Left forelimb (tissue), 1 donor: ENCODE measurements around the gene ATP2C2.
"Not testable (repeated sequence)": the region's sequence is repeated elsewhere in the genome, so short reads cannot be mapped to it uniquely, and the experiment has no call there.

Experiments
- DNase-seq: peaks from one replicate; pipeline ENCODE4 v3.0.0-alpha.2; 2018; ENCODE audit warnings: low spot score

ATP2C2 gene

DNA sequence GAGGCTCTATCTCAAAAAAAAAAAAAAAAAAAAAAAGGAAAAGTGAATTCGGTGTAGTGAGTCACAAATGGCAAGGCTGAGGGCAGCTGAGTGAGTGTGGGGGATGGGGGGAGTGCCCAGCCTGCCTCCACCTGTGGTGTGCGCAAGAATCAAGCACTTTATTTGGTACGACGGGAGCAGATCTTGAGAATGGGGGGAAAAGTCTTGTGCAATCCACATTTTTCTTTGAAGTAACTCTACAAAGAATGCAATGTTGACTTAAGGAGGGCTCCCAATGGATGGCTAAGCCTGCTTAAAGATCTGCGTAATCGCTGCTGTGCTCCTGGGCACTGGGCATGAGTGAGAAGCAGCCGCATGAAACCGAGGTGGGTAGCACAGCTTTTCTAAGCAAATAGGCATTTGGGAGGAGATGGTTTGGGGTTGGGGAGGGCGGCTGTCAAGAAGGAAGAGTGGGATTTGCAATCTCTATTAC is 28.2 kb downstream of the ATP2C2 start:
- no peak for DNase-seq

- no peak for DNase-seq
Observed at GRCh38 chr16:84397090-84397489, 28.8 kb downstream of the ATP2C2 start.

DNA sequence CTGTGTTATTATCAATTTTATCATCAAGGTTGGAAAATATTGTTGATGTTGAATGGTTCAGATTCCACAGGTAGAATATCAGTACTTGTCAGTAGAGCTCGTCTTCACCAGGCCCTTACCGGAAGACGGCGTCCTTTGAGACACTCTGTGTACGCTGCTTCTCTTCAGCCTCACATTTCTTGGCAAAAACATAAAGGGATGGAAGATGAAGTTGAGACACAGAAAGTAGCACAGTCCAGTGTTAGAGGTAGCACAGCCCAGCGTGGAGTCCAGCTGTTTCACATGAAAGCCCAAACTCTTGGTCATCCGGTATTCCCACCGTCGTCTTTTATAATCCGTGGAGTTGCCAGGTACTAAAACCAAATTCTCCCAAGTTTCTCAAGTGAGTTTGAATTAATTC is 30.4 kb downstream of the ATP2C2 start:
- DNase-seq: no peak

DNA sequence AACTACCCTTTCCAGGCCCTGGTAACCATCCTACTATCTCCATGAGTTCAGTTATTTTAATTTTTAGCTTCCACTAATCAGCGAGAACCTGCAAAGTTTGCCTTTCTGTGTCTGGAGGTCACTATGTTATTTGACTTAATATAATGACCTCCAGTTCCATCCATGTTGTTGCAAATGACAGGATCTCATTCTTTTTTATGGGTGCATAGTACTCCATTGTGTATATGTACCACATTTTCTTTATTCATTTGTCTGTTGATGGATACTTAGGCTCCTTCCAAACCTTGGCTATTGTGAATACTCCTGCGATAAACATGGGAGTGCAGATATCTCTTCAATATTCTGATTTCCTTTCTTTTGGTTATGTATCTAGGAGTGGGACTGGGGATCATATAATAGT is 31.6 kb downstream of the ATP2C2 start:
- not testable (repeated sequence) for DNase-seq

GRCh38 chr16:84403435-84403834 is 35.1 kb downstream of the ATP2C2 start:
- not testable (repeated sequence) for DNase-seq

- no peak for DNase-seq
Observed at GRCh38 chr16:84404324-84404723, 36.0 kb downstream of the ATP2C2 start.

DNA sequence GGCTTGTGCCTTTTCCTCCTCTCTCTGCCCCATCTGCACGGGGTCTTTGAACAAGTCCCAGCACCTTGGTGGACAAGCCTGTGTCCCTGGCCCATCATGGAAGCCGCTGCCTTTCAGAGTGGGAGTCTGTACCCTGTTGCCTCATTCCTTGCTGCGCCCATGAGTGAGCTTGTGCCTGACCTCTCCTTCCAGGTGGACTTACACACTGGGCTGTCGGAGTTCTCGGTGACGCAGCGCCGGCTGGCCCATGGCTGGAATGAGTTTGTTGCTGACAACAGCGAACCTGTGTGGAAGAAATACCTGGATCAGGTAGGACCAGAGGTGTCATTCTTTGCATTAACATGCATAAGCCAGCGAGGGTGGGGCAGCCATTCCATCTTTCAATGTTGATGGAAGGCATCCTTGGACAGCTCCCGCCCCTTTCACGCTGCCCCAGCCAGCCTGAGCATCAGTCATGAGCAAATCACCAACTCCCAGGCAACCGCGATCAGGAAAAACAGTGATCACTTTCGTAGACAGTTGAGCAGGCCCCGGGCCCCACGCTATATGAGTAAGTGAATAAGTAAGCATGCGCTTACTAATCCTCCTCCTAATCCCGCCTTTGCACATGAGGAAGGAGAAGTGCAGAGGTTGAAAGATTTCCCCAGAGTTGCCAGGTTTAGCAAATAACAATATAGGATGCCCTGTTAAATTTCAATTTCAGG is 36.8 kb downstream of the ATP2C2 start:
- DNase-seq: no peak

- DNase-seq: no peak
Observed at GRCh38 chr16:84406006-84406963, 37.9 kb downstream of the ATP2C2 start.

DNA sequence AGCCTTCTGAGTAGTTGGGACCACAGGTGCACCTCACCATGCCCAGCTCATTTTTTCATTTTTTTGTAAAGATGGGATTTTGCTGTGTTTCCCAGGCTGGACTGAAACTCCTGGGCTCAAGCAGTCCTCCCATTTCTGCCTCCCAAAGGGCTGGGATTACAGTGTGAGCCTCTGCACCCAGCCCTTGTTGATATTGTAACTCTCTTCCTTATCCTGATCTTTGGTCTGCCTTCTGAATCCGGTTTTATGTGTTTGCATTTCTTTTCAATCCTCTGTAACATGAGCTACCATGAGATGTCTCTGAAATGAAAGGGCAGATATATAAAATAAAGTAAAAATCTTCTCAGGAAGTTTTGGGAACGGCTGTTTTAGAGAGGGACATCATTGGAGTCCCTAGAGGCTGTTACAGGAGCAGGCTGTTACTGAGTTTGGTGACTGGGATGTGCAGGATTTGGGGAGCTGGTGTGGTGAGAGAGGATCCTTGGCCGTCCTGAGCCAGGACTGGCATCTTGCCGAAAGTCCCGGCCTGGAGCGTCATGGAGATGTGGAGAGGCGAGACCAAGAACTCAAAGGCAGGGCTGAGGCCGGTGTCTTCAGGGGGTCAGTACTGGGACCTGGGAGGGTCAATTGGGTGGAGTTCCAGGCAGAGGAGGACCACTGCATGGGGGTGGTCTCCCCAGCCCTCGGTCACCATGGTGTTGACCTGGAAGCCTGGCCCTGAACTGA is 39.4 kb downstream of the ATP2C2 start:
- DNase-seq: no peak

DNA sequence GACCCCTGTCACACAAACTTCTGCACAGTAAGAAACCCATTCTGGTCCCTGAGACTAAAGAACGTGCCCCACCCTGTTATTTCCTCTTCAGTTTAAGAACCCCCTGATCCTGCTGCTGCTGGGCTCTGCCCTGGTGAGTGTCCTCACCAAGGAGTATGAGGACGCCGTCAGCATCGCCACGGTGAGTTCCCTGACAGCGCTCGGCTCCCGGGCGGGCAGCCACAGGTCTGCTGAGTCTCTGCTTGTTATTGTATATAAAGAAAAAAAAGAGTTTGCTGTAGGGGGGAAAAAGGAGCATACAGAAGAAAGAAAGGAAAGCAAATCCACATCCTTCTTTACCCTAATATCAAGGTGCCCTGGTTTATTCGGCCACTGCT is 40.0 kb downstream of the ATP2C2 start:
- DNase-seq: no peak

GRCh38 chr16:84408856-84409255 is 40.5 kb downstream of the ATP2C2 start:
- DNase-seq: no peak

- no peak for DNase-seq
Observed at GRCh38 chr16:84410361-84411138, 42.2 kb downstream of the ATP2C2 start.

- no peak for DNase-seq
Observed at GRCh38 chr16:84411768-84412167, 43.4 kb downstream of the ATP2C2 start.

DNA sequence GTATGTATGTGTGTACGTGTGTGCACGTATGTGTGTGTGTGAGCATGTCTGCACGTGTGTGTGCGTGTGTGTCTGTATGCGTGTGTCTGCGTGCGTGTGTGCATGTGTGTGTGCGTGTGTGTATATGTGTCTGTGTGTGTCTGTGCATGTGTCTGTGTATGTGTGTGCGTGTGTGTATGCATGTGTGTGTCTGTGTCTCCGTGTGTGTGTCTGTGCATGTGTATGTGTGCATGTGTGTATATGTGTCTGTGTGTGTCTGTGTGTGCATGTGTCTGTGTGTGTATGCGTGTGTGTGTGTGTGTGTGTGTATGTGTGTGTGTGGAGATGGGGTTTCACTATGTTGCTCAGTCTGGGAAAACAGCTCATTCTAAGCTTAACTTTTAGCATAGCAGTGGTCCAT is 43.9 kb downstream of the ATP2C2 start:
- DNase-seq: no peak

DNA sequence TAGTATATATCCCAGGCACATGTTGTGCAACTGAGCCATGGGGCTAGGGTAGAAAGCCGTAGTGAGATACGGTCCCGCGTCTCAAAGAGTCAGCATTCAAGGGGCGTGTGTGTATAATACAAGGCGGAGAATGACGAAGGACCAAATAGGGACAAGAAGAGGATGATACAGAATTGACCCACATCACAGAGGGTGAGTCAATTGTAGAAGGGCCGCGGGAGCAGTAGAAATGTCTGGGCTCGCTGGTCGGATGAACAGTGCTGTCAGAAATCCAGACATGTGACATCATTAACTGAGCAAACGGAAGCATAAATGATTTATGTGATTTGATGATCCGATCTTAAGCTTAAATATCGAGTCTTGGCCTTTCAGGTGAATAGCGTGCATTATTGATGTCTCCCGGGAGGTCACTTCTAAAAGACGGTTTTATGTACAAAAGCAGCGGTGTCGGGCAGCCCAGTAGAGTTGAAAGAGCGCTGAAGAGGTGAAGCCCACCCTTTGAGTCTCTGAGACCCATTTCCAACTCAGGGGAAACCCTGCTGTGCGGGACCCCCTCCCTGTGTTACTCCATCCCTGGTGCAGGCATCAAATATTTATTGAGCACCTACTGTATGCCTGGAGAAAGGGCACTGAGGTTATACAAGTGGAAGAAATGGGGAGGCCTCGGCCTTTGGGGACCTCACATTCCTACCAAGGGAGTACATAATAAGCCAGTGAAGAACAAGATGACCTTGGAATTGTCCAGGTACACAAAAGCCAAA is 45.1 kb downstream of the ATP2C2 start:
- no peak for DNase-seq

DNA sequence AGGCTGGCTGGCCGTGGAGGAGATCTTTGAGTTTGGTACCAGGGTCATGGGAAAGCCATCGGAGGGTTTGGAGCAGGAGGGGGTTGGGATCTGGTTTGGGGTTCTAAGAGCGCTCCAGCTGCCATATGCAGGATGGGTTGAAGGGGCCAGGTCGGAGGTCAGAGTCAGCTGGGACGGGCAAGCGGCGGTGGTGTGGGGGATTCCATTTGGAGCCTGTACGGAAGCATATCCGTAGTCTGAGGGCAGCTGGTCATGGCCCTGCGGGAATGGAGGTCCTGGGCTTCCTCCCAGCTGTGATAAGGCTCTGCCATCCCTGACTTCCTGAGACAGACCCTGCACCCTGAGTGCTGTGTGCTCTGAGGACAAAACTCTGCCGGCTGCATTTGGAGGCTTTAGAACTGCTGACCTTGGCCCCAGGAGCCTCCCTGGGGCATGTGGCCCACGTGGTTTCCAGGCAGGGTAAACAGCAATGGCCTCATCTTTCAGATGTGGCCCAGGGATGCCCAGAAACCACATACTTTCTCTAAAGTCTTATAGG is 46.5 kb downstream of the ATP2C2 start:
- DNase-seq: no peak

DNA sequence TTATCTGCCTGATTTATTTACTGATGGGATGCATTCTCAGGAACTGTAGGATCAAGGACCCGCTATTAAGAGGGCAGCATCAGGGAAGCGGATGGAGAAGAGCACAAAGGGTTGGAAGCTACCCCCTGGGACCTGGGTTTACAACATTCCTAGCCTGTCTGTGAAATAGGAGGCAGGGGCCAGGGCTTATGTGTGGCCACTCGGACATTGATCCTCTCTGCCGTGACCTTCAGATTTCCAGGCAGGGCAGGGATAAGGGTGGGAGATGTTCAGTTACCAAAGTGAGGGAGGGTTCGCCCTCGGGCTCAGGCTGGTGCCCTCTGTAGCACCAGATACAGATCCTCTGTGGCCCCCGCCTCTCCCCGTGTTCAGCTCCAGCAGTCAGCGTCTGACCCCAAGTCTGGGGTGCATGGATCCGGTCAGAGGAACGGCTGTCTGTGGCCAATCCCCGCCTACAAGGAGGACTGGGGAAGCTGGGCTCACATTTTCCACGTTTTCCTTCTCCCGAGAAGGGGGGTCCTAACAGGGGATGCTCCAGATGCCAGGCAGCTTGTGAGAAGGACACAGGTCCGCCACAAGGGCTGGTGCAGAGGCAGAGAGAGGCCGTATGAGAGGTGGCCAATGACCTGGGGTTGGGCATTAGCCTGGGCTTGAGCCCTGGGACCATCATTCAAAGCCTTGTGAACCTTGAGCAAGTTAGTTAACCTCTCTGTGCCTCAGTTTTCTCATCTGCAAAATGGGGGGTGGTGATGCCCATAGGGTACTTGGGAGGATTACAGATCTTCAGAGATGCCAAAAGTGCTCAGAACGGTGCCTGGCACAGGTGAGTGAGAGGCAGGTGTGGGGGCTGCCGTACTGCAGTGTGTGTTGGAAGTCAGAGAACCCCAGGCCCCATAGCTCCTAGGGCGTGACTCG is 48.3 kb downstream of the ATP2C2 start:
- no peak for DNase-seq

- no peak for DNase-seq
Observed at GRCh38 chr16:84418056-84418849, 49.9 kb downstream of the ATP2C2 start.

- no peak for DNase-seq
Observed at GRCh38 chr16:84419730-84420129, 51.4 kb downstream of the ATP2C2 start.
